M059J (cell line): Measurements from ENCODE around the gene GPR158. TPM values are rescaled to one million over a fixed set of nuclear protein-coding genes. Genes with fewer than 3 reads are reported as not detected.

Source experiments
- DNase-seq: peaks from one replicate; pipeline ENCODE4 v3.0.0-alpha.2; 2012; ENCODE audit warnings: low read depth
- total RNA-seq: library from RNA; depleted of rRNA; stranded (reverse); fragments of >200 nt; shearing (Covaris generic); gene quantifications from 2 replicates; pipeline ENCODE4 v1.2.3, GENCODE V29; 2014; rRNA removed

The GPR158 gene
- total RNA-seq, 1 experiment from 2014 or later: 0.02 TPM

DNA sequence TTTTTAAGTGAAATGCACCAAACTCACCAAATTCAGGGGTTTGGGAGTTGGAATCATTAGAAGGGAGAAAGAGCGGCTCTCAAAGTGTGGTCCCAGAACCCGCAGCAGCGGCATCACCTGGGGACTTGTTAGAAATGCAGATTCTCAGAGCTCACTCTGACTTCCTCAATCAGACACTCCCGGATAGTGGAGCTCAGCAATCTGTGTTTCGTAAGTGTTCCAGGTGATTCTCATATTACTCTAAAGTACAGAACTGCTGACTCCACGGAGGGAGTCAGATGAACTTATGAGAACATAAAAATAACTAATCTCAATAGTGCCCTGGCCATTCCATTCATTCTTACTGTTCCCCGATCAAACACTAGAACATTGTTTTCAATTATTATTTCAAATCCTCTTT lies 400.5 kb downstream of the GPR158 start:
- no peak for DNase-seq

DNA sequence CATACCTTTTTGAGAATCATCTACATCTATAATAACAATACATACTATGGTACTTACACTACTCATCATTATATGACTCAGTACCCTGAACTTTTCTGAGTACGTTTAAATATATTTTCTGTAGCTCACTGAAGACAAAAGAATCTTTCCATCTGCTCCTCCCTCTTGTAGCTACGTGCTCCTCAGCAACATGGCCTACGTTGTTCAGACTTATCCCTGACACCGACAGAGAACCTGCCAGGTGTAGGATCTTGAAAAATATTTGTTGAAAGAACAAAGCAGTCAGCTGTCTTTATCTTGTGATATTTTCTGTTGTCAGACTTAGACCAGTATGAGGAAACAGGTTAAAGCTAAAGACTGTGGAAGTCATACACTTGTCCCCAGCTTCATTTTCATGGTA lies 403.3 kb downstream of the GPR158 start:
- DNase-seq: no peak

DNA sequence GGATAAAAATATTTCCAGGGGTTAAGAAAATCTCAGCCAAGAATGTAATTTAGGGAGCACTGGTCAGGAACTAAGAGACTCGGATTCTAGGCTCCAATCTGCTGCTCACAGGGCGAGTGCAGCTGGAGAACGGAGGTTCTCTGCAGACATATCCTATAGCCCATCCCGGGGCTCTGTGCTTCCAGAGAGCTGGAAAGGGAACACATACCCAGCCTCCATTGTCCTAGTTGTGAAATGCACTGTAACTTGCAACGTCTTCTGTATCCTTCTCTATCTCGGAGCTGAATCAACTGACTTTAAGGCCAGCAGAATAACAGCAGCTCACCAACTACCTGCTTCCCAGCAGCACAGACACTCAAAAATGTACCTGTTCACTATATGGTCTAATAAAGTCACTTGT lies 408.2 kb downstream of the GPR158 start:
- no peak for DNase-seq

DNA sequence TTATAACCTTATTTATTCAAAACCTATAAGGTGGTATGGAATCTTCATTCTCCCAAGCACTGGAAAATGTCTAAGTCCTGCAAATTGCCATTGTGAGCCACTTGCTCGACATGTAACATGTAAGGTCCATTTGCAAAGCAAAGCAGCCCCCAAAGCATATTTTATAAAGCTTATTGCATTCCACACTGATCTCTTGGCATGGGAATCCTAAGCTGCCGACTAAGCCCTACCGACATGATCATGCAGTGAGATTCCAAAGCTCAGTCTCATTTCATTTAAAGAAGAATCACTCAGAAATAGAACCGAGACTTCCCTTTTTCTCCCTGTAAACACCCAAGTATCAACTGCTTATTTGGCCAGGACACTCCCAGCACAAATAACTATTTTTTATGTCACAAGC lies 425.9 kb downstream of the GPR158 start:
- DNase-seq: no peak

DNA sequence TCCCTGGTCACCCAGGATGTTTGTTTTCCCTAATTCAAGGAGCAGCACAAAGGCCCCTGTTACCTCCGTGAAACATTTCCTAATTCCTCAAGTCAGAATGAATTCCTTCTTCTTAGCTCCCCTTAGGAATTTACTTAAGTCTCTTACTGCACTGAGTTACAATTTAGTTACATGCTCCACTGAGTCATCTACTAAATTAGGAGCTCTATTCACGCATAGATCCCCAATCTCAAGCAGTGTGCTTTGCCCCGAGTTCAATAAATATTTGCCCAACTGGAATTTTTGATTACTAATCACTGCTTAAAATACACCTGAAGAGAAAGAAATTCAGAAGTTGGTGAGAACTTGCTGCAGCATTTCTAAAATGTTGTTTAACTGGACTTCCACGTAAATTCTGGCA lies 429.8 kb downstream of the GPR158 start:
- no peak for DNase-seq

DNA sequence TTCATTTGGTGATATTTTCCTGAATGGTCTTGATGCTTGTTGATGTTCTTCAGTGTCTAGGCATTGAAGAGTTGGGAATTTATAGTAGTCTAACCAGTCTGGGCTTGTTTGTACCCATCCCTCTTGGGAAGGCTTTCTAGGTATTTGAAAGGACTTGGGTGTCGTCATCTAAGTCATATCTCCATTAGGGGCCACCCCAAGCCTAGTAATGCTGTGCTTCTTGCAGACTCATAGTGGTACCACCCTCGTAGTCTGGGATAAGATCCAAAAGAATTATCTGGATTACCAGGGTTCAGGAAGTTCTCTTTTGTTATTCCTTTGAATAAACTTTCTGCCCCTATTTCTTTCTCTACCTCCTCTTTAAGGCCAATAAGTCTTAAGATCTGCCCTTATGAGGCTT lies 439.9 kb downstream of the GPR158 start:
- DNase-seq: no peak

DNA sequence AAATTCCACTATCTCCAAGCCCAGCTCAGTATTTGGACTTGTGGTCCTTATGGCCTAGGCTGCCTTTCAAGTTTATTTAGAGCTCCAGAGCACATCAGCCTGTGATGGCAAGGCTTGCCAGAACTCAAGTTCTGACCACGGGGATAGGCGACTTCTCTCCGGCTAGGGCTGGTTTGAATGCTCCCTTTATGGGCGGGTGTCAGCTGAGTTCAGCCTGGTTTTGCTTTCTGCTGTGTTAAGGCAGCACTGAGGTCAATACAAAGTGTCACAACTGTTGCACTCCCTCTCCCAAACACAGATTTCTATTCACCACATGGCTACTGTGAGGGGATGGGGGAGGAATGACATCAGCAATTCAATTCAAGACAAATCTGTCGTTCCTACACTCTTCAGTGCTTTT lies 441.1 kb downstream of the GPR158 start:
- DNase-seq: no peak

DNA sequence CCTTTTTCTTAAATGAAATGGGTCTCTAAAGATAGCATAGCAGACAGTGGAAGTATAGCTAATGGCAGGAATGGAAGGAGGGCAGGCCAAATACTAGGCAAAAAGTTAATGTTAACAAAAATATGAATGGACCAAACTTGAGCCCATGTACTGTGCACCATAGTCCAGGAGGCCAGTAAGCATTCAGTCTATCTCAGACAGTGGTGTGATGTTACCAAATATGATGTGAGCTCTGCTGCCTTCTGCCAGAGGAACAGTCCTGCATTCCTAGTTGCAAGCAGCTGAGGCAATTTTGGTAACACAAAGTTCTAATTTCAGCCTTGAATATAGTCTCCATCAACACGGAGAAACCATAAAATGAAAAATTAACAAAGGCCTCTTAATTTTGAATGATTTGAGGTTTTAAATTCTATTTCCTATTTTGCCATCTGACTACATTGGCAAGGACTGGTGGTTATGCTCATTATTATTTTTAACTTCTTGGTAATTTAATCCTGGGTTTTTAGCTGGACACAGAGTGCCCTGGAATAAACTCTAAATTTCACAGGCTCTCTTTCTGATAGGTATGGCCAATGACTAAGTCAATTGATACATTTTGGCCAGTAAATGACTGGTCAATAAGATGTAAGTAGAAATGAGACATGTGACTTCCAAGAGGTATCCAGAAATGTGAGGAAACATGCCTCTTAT lies 442.2 kb downstream of the GPR158 start:
- DNase-seq: no peak

DNA sequence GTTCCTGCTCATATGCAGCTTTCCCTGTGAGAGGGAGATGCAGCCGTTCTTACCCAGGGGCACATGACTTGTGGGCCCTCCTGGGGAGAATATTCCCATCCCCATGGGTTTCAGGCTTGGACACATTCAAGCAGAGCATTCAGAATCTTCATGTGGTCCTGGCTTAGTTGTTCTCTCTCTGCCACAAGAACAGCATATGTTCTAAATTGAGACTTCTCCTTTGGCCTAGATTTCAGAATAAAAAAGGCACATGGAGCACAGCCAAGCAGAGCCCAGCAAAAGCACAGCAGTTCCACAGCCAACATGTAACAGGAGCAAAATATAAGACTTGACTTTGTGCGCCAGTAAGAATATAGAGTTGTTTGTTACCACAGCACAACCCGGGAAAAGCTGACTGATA lies 452.8 kb downstream of the GPR158 start:
- no peak for DNase-seq

DNA sequence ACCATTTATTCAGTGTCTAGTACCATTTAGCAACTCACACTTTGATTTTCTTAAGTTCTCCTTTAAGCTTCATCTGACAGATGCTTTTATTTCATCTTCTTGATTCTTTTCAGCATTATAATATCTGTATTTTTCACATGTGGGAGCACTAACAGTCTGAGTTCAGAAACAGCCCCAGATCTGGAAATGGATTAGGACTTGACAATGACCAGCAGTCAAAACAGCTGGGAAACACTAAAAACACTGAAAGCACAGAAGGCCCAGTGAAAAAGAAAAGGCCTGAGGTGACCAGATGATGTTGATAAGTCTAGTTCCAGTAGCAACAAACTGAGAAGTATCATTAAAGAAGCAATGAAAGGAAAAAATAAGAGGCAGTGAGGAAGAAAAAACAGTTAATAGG lies 454.5 kb downstream of the GPR158 start:
- DNase-seq: no peak

DNA sequence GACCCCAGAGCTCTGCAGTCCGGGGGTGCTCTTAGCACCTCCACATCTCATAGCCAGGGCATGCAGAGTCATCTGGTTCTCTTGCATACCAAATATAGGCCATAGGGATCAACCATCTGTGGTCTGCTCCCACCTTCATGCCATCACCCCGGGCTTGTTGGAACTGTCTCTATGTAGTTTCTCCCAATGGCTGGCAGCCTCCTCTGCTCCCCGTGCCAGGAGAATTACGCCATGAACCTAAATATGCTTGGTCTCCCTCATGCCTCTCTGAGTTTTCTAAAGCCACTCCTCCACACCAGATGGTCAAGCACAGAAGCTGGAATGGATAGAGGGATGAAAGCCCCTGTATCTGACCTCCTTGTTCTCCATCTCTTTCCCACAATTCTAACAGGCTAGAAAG lies 456.7 kb downstream of the GPR158 start:
- DNase-seq: no peak

DNA sequence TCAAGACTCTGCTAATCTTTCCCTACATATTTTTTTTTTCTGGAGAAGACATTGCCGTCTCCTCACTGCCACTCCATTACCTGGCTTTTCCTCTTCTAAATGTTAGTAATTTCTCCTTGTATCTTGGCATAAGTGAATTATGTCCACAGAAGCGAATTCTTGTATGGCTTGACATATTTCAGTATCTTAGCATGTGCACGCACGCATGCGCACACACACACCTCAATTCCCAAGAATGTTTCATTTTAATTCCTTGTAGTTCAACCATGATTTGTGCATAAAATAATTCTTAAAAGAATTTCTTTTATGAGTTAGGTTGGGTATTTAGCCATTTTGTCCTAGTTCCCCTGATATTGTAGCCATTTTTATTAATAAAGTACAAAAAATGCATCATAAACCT lies 458.0 kb downstream of the GPR158 start:
- no peak for DNase-seq

DNA sequence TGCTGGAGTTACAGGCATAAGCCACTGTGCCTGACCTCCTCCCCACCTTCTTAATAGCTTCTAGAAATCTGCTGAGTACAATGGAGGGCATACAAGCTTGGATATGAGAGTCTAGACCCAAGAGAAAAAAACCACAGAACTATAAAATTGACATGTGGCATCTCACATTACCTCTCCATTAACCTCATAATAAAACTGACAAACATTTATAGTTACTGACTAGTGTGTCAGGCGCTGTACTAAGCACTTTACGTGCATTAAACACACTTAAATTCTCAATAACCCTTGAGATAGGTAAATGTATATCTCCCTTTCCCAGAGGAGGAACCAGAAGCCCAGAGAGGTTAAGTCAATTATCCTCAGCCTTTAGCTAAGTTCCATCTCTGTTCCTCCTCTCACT lies 458.7 kb downstream of the GPR158 start:
- DNase-seq: no peak

DNA sequence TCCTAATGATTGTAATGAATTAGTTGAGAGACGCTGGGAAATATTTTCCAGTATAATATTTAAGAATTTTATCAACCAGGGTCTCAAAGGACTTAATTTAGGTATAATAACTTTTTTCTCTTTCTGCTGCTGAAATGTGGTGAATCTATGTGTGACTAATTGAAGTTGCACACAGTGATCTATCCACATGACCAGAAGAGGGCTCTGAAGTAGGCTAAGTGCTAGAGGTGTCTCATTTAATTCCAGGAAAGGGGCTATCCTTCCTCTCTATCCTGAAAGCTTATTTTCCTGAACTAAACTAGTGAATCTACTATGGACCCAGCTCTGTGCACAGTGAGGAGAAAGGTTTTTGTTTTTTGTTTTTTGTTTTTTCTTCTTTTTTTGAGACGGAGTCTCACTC lies 464.8 kb downstream of the GPR158 start:
- peak; percentile 0 for DNase-seq

DNA sequence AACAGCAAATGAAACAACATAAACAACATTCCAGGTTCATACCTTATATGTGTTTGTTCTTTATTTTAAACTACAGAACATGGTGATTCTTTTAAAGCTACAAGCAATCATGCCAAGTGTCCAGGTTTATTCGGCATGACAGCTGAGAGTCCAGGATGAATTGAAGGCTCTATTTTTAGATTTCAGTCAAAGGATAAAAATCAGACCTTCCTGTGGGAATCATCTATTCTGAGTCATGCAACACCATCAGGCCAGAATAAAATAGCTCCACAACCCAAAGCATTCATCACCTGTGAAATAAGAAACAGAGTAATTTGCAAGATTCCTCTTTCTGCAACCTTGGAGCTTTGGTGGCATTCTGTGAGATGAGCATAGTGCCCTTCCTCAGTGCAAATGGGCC lies 466.8 kb downstream of the GPR158 start:
- DNase-seq: no peak

DNA sequence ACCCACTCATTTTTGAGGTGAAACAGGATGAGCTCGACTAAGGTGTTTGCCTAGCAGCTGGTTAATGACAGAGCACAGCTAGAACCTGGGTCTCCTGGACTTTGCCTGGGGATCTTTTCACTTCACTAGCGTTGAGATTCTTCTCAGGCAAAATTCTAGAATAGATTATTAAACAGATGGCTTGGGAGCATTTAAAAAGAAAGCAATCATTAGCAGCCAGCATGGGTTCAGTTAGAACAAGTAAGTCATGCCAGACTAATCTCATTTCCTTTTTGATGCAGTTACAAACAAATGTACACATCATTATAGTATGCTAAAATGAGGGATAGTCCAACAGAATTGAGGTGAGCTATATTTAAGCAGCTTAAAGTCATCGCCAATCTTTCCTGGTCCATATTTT lies 467.9 kb downstream of the GPR158 start:
- no peak for DNase-seq

DNA sequence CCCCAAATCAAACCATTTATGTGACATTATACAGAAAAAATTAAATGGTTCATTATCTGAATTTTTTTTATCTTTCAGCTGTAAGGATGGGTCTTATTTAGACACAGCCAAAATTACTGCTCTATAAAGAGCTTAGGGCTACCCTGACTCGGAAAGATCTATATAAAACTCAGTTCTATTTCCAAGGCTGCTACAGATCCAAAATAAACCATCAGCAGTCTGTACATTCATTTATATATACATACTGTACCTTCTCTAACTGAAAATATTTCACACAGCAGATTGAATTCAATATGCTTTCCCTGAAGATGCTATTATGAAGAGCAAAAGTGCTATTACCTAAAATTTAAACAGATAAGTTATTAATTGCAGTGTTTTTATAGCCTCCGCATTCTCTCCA lies 471.6 kb downstream of the GPR158 start:
- no peak for DNase-seq

DNA sequence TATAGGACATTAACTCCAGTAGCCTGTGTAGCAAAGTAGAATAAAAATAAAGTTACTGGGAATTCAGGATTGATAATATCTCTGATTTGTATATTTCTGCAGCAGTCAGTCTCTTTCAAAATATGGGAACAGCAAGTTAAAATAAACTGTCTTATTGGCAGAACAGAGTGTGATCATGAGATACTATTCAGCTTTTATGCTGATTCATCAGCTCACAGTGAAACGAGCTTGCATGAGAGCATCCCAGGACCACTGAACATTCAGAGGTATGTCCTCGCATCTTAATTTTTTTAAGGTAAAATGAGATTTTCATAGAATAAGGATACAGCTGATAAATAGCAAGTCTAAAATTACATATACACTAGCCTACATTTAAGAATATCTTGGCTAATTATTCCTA lies 476.7 kb downstream of the GPR158 start:
- DNase-seq: no peak

Other genes starting within 250 kb of the GPR158 start
- 15.3 and 18.0 TPM in 2 replicates for gene PRTFDC1, start 222.4 kb upstream of the GPR158 start, total RNA-seq
- gene ENKUR, start 158.8 kb upstream of the GPR158 start, total RNA-seq: not detected in 2 replicates
- gene THNSL1, start 158.4 kb upstream of the GPR158 start, total RNA-seq: 1.2 and 1.5 TPM in 2 replicates